GM21447 (cell line): Measurements from ENCODE around the gene CFHR4.
"Not testable (repeated sequence)": the region's sequence is repeated elsewhere in the genome, so short reads cannot be mapped to it uniquely, and the experiment has no call there.

ENCODE experiments used
- ATAC-seq: cut with Tn5 transposase; IDR thresholded peaks from one replicate; pipeline ENCODE4 v1.9.1; 2021; ENCODE audit not compliant: unreplicated experiment

The CFHR4 gene

GRCh38 chr1:196887515-196888239 lies at the start of gene CFHR4:
TSS of gene CFHR4 (plus strand) at chr1:196888052. CDS start at chr1:196888151, 99 bp downstream.
- peak; percentile 78 for ATAC-seq

- ATAC-seq = not testable (repeated sequence)
These were observed 38.0 kb upstream of the CFHR4 start for GRCh38 chr1:196849613-196850492.

GRCh38 chr1:196856053-196856452 lies 31.8 kb upstream of the CFHR4 start:
- no peak for ATAC-seq

GRCh38 chr1:196857188-196857587 lies 30.7 kb upstream of the CFHR4 start:
- no peak for ATAC-seq

- ATAC-seq = no peak
These were observed 29.0 kb upstream of the CFHR4 start for GRCh38 chr1:196858811-196859210.

- ATAC-seq = no peak
These were observed 27.4 kb upstream of the CFHR4 start for GRCh38 chr1:196860323-196860884.

- ATAC-seq = no peak
These were observed 26.4 kb upstream of the CFHR4 start for GRCh38 chr1:196861429-196861828.

- no peak for ATAC-seq
These were observed 20.9 kb upstream of the CFHR4 start for GRCh38 chr1:196866974-196867373.

GRCh38 chr1:196873385-196873784 lies 14.5 kb upstream of the CFHR4 start:
- no peak for ATAC-seq

- no peak for ATAC-seq
These were observed 11.9 kb upstream of the CFHR4 start for GRCh38 chr1:196875935-196876334.

- ATAC-seq = no peak
These were observed 9.9 kb upstream of the CFHR4 start for GRCh38 chr1:196877964-196878363.

GRCh38 chr1:196886560-196886959 lies 1.3 kb upstream of the CFHR4 start:
- ATAC-seq = not testable (repeated sequence)

GRCh38 chr1:196890668-196891067 lies 2.8 kb downstream of the CFHR4 start:
- no peak for ATAC-seq

- no peak for ATAC-seq
These were observed 3.4 kb downstream of the CFHR4 start for GRCh38 chr1:196891251-196891650.

- no peak for ATAC-seq
These were observed 8.5 kb downstream of the CFHR4 start for GRCh38 chr1:196896355-196896754.

- ATAC-seq = no peak
These were observed 9.4 kb downstream of the CFHR4 start for GRCh38 chr1:196897158-196897828.

- no peak for ATAC-seq
These were observed 14.5 kb downstream of the CFHR4 start for GRCh38 chr1:196902344-196902743.

- ATAC-seq = no peak
These were observed 22.4 kb downstream of the CFHR4 start for GRCh38 chr1:196910215-196910614.

GRCh38 chr1:196912283-196912682 lies 24.4 kb downstream of the CFHR4 start:
- not testable (repeated sequence) for ATAC-seq

- ATAC-seq = not testable (repeated sequence)
These were observed 39.0 kb downstream of the CFHR4 start for GRCh38 chr1:196926839-196927238.

- ATAC-seq = not testable (repeated sequence)
These were observed 45.0 kb downstream of the CFHR4 start for GRCh38 chr1:196932853-196933252.
